ENCODE measurements around the gene ZDHHC9.

The ZDHHC9 gene

GRCh38 chrX:129768586-129769466 lies 74.9 kb downstream of the ZDHHC9 start:
- H3K9me3 Mint-ChIP-seq: no peaks in the 10 kb centered on the region
- peak overlapping the region; percentile 86 for H3K27ac Mint-ChIP-seq
- ATAC-seq (no peak), DNase-seq (ENCODE audit: low spot score in 2 of 2) (no peak)
- H3K4me1 Mint-ChIP-seq: peaks cover 44% of the 10 kb centered on the region
- H3K36me3 Mint-ChIP-seq: no peaks in the 10 kb centered on the region
- peak overlapping the region; percentile 34 for H3K4me3 Mint-ChIP-seq

DNA sequence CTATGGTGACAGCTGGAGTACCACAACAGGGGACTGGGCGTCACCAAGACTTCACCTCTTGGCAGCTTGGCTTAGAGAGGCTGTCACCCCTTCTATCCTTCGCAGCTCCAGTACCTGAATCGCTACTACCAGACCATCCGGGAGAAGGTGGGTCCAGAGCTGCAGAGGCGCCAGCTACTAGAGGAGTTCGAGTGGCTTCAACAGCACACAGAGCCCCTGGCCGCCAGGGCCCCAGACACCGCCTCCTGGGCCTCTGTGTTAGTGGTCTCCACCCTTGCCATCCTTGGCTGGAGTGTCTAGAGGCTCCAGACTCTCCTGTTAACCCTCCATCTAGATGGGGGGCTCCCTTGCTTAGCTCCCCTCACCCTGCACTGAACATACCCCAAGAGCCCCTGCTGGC lies 75.5 kb downstream of the ZDHHC9 start:
- H3K36me3 Mint-ChIP-seq: no peaks in the 10 kb centered on the region
- DNase-seq (ENCODE audit: low spot score in 2 of 2): no peak
- no peak for ATAC-seq
- no peaks in the 10 kb centered on the region for H3K9me3 Mint-ChIP-seq
- peak overlapping the region; percentile 34 for H3K4me3 Mint-ChIP-seq
- H3K27ac Mint-ChIP-seq: peak overlapping the region; percentile 86
- peaks cover 38% of the 10 kb centered on the region for H3K4me1 Mint-ChIP-seq

DNA sequence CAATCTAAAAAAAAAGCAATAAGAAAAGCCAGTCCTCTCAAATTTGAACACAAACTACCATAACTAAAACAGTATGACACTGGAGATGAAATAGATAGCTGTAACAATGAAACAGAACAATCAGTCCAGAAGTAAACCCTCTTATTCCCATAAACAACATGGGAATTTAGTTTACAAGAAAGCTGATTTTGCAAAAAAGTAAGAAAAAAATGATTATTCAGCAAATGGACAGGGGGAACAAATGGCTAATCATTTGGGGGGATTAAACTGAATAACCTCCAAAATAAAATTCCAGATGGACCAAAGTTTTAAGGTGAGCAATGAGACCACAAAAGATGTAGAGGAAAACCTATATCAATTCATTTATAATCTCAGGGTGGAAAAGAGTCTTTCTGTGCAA lies 80.0 kb downstream of the ZDHHC9 start:
- no peaks in the 10 kb centered on the region for H3K36me3 Mint-ChIP-seq
- no peaks in the 10 kb centered on the region for H3K9me3 Mint-ChIP-seq
- H3K4me3 Mint-ChIP-seq: no peak overlapping the region
- H3K27ac Mint-ChIP-seq: no peak overlapping the region
- DNase-seq (ENCODE audit: low spot score in 2 of 2): no peak
- ATAC-seq: no peak
- peaks cover 42% of the 10 kb centered on the region for H3K4me1 Mint-ChIP-seq

DNA sequence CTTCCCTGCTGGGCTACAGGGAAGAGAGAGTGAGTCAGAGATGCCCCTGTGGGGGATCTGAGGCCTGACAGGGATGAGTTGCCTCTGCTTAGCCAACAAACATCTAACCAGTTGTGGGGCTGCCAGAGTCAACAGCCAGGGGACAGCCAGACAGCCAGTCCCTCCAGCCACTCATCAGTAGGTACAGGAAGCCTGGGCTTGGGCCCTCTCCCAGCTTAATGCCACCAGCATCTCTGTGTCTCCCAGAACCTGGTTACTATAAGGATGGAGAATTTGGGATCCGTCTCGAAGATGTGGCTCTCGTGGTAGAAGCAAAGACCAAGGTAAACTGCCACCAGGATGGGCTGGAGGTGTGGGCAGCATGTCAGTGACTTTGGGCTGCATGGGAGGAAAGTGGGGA lies 81.2 kb downstream of the ZDHHC9 start:
- DNase-seq (ENCODE audit: low spot score in 2 of 2) (no peak), ATAC-seq (no peak)
- Mint-ChIP-seq H3K4me3 (no peak overlapping the region), H3K36me3 (no peaks in the 10 kb centered on the region), H3K27ac (peak overlapping the region; percentile 20), H3K4me1 (peaks cover 48% of the 10 kb centered on the region), H3K9me3 (no peaks in the 10 kb centered on the region)

DNA sequence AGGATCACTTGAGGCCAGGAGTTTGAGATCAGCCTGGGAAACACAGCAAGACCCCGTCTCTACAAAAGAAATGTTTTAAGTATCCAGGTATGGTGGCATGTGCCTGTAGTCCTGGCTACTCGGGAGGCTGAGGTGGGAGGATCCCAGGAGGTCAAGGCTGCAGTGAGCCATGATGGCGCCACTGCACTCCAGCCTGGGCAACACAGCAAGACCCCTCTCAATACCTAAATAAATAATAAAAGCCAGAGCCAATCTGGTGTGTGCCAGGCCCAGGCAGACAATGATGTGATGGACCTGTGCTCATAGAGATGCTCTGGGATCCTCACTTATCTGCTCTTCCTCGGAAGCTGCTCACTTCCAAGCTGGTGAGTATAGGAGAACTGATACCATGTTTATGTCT lies 82.1 kb downstream of the ZDHHC9 start:
- Mint-ChIP-seq H3K4me3 (no peak overlapping the region), H3K27ac (peak overlapping the region; percentile 20), H3K9me3 (no peaks in the 10 kb centered on the region), H3K36me3 (no peaks in the 10 kb centered on the region), H3K4me1 (peaks cover 51% of the 10 kb centered on the region)
- DNase-seq (ENCODE audit: low spot score in 2 of 2) (no peak), ATAC-seq (no peak)

- ATAC-seq: no peak
- H3K4me1 Mint-ChIP-seq: peaks cover 54% of the 10 kb centered on the region
- peak overlapping the region; percentile 90 for H3K27ac Mint-ChIP-seq
These were observed 82.7 kb downstream of the ZDHHC9 start for GRCh38 chrX:129760981-129761380.

GRCh38 chrX:129760155-129760554 lies 83.5 kb downstream of the ZDHHC9 start:
- Mint-ChIP-seq H3K9me3 (no peaks in the 10 kb centered on the region), H3K36me3 (peaks cover 6% of the 10 kb centered on the region), H3K27ac (peak overlapping the region; percentile 90), H3K4me1 (peaks cover 59% of the 10 kb centered on the region), H3K4me3 (peak overlapping the region; percentile 56)
- DNase-seq (ENCODE audit: low spot score in 2 of 2) (no peak), ATAC-seq (no peak)

More at GRCh38 chrX:129760981-129761380, 82.7 kb downstream of the ZDHHC9 start:
- H3K36me3 Mint-ChIP-seq: peaks cover 5% of the 10 kb centered on the region
- no peak for DNase-seq (ENCODE audit: low spot score in 2 of 2)
- no peak overlapping the region for H3K4me3 Mint-ChIP-seq
- no peaks in the 10 kb centered on the region for H3K9me3 Mint-ChIP-seq

DNA sequence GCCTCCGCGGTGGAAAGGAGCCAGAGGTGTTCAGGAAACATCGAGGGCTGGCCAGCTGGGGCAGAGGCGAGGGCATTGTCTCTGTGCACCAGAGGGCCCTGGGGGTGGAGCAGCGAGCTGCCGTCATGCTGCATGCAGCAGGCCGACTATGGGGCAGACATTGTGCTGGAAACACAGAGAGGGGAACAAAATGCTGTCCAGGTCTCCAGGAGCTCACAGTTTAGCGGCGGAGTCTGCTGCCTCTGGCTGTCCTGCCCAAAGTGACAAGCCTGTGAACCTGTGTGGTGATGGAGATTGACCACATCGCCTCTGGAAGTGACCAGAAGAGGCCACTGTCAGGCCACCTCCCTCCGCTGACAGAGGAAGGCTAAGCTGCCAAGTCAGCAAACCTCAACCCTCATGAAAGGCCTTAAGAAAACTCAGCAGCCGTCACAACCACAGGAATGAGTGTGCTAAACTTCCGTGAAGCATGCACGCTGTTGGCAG lies 84.1 kb downstream of the ZDHHC9 start:
- ATAC-seq (peak; percentile 89), DNase-seq (ENCODE audit: low spot score in 2 of 2) (peak in 1 of 2 donors; percentile 75)
- H3K9me3 Mint-ChIP-seq: no peaks in the 10 kb centered on the region
- peaks cover 63% of the 10 kb centered on the region for H3K4me1 Mint-ChIP-seq
- H3K27ac Mint-ChIP-seq: peak overlapping the region; percentile 90
- peak overlapping the region; percentile 56 for H3K4me3 Mint-ChIP-seq
- peaks cover 6% of the 10 kb centered on the region for H3K36me3 Mint-ChIP-seq

DNA sequence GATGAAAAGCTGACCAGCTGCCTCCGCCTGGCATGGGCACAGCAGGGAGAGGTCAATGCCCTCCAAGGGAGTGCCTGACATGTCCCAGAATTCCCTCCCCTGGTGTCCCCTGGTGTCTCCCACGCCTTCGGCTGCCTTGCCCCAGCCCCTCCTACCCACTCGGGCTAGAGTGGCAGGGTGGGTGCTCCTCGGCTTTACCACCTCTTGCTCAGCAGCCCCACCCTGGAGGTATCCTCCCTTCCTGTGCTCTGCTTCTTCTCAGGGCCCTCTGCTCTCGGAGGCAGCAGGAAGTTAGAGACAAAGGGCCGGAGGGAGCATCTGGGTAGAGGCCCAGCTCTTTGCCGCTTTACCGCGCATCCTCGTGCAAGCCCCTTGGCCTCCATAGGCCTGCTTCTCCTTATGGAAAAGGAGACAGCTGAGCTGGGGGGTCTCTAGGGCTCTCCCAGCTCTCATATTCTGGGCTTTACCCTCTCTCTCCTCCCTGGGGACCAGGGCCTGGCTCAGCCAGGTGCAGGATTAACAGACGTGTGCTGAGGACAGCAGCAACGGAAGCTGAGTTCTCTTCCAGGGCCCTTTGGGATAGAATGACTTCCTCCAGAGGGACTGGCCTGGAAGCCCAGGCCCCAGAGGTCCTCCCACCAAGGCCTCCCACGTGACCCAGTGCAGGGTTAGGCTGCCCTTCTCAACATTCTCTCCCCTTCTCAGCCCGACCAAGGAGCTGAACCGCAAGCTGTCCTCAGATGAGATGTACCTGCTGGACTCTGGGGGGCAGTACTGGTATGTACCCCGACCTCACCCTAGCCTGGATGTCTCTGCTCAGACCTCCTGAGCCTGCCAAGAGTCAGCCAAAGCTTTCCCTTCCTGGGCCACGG lies 87.7 kb downstream of the ZDHHC9 start:
- peak; percentile 57 for ATAC-seq
- Mint-ChIP-seq H3K27ac (peak overlapping the region; percentile 93), H3K4me1 (peaks cover 57% of the 10 kb centered on the region), H3K36me3 (peaks cover 6% of the 10 kb centered on the region), H3K4me3 (peak overlapping the region; percentile 67), H3K9me3 (no peaks in the 10 kb centered on the region)
- peak in 1 of 2 donors; percentile 55 for DNase-seq (ENCODE audit: low spot score in 2 of 2)

GRCh38 chrX:129754056-129755024 lies 89.3 kb downstream of the ZDHHC9 start:
- peak overlapping the region; percentile 93 for H3K27ac Mint-ChIP-seq
- H3K4me1 Mint-ChIP-seq: peaks cover 41% of the 10 kb centered on the region
- H3K4me3 Mint-ChIP-seq: no peak overlapping the region
- no peak for DNase-seq (ENCODE audit: low spot score in 2 of 2)
- no peaks in the 10 kb centered on the region for H3K9me3 Mint-ChIP-seq
- ATAC-seq: no peak
- H3K36me3 Mint-ChIP-seq: peaks cover 6% of the 10 kb centered on the region

Data from stimulated activated effector memory CD8-positive, alpha-beta T cell treated with anti-CD3 and anti-CD28 coated beads, Interleukin-12 subunit alpha, Interleukin-12 subunit beta, amount 100 ng/mL, for 72 hours (primary cell).